ENCODE results near the gene SEPTIN3.

Gene SEPTIN3

DNA sequence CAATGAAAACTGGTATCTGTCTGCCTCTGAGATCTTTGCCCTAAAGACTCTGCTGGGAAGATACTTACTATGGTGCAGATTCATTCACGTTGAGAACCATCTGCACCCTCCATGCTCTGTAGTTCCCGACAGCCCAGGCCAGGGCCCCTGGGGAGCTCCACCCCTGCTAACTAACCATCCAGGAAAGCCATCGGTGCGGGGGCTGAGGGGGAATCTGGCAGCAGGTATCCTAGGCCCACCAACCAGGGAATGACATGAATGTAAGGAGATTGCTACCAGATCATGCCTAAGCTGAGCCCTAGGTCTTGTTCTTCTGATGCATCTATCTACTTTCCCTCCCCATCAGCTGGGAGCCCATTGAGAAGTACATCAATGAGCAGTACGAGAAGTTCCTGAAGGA lies 18.0 kb downstream of the SEPTIN3 start:
- H3K9me3 ChIP-seq (replicated peaks in 1 of 11), result no peaks in the 10 kb centered on the region
- H3K36me3 ChIP-seq, result peaks cover 0 to 36% (median 0%) of the 10 kb centered on the region in 11 experiments; a peak in 6 of 22 replicates

GRCh38 chr22:41989246-41989645 lies 20.0 kb downstream of the SEPTIN3 start:
- no peak for TF ChIP-seq Cebpa-rat (IDR thresholded peaks at IDR 0.05)
- H4K20me1 ChIP-seq, result no peaks in the 10 kb centered on the region

More for the DNA sequence above, 18.0 kb downstream of the SEPTIN3 start:
- Histone ChIP-seq H3K4me3 (no peak overlapping the region), H3K27me3 (no peaks in the 10 kb centered on the region), H3K4me1 (no peaks in the 10 kb centered on the region), H3K9ac (no peak overlapping the region), H4K20me1 (no peaks in the 10 kb centered on the region), H3K27ac (no peak overlapping the region), H3K4me2 (no peak overlapping the region)
- TF ChIP-seq Cebpa-rat (IDR thresholded peaks at IDR 0.05), result no peak

DNA sequence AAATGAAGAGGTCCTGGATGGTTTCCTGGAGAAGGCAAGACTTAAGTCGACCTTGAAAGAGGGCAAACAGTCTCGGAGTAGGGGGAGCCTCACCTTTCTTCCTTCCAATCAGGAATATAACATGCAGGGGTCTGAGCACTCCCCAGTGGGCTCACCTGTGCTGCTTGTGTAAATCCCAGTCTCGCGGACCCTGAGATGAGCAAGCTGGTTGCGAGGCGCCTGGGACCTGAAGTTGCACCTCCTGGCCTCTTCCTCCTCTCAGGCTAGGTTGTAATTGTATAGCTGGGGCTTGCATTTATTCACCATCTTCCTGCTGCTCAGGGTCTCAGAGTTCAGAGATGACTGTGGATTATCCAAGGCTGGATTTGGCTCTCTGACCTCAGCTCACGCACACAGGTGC lies 21.9 kb downstream of the SEPTIN3 start:
- Histone ChIP-seq H3K27me3 (no peaks in the 10 kb centered on the region), H3K4me2 (no peak overlapping the region), H3K27ac (no peak overlapping the region), H3K4me1 (peaks cover 0 to 16% (median 8%) of the 10 kb centered on the region in 10 experiments; a peak in 7 of 20 replicates), H3K4me3 (no peak overlapping the region), H3K36me3 (peaks cover 0 to 39% (median 0%) of the 10 kb centered on the region in 11 experiments; a peak in 7 of 22 replicates), H3K9ac (no peak overlapping the region), H4K20me1 (no peaks in the 10 kb centered on the region), H3K9me3 (replicated peaks in 1 of 11) (no peaks in the 10 kb centered on the region)
- TF ChIP-seq Cebpa-rat (IDR thresholded peaks at IDR 0.05), result no peak

More at GRCh38 chr22:41989246-41989645, 20.0 kb downstream of the SEPTIN3 start:
- Histone ChIP-seq H3K36me3 (peaks cover 0 to 43% (median 0%) of the 10 kb centered on the region in 11 experiments; a peak in 7 of 22 replicates), H3K4me2 (no peak overlapping the region), H3K27me3 (no peaks in the 10 kb centered on the region), H3K27ac (no peak overlapping the region), H3K9me3 (replicated peaks in 1 of 11) (no peaks in the 10 kb centered on the region), H3K4me3 (no peak overlapping the region), H3K9ac (no peak overlapping the region), H3K4me1 (peaks cover 0 to under 1% (median 0%) of the 10 kb centered on the region in 10 experiments; a peak in 1 of 20 replicates)

GRCh38 chr22:41992496-41992895 lies 23.3 kb downstream of the SEPTIN3 start:
- Histone ChIP-seq H3K27me3 (no peaks in the 10 kb centered on the region), H4K20me1 (no peaks in the 10 kb centered on the region), H3K4me2 (no peak overlapping the region), H3K36me3 (peaks cover 0 to 35% (median 0%) of the 10 kb centered on the region in 11 experiments; a peak in 7 of 22 replicates), H3K9ac (no peak overlapping the region), H3K27ac (no peak overlapping the region), H3K4me1 (peaks cover 0 to 16% (median 8%) of the 10 kb centered on the region in 10 experiments; a peak in 7 of 20 replicates), H3K9me3 (replicated peaks in 1 of 11) (no peaks in the 10 kb centered on the region), H3K4me3 (no peak overlapping the region)
- TF ChIP-seq Cebpa-rat (IDR thresholded peaks at IDR 0.05), result no peak

DNA sequence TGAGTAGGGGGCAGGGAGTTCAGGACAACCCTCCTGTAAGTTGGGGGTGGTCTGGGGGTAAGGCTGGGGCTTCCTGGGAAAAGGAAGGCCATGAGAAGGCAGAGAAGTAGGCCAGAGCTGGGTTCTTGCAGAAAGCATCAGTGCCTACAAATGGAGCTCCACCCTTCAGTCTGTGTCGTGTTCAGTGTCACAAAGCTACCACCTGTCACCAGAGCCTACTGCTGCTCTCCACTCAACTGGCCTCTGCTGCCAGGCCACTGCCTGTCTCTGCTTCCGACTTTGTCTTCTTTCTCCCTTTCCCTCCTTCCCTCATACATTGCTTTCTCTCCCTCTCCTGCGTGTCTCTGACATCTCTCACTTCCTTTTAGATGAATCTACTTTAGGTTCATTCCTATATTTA lies 26.0 kb downstream of the SEPTIN3 start:
- no peak for TF ChIP-seq Cebpa-rat (IDR thresholded peaks at IDR 0.05)
- H3K4me1 ChIP-seq, result peaks cover 0 to 16% (median 8%) of the 10 kb centered on the region in 10 experiments; a peak in 7 of 20 replicates
- H3K9me3 ChIP-seq (replicated peaks in 1 of 11), result peaks cover 0 to 8% (median 5%) of the 10 kb centered on the region in 11 experiments; a peak in 10 of 22 replicates
- no peak overlapping the region for H3K4me3 ChIP-seq
- no peak overlapping the region for H3K27ac ChIP-seq
- no peaks in the 10 kb centered on the region for H3K27me3 ChIP-seq
- H3K36me3 ChIP-seq, result peaks cover 0 to 27% (median 0%) of the 10 kb centered on the region in 11 experiments; a peak in 6 of 22 replicates
- no peak overlapping the region for H3K9ac ChIP-seq
- H3K4me2 ChIP-seq, result peak overlapping the region in 2 of 11 experiments; percentile 14 to 42; a peak in 3 of 22 replicates
- H4K20me1 ChIP-seq, result no peaks in the 10 kb centered on the region

DNA sequence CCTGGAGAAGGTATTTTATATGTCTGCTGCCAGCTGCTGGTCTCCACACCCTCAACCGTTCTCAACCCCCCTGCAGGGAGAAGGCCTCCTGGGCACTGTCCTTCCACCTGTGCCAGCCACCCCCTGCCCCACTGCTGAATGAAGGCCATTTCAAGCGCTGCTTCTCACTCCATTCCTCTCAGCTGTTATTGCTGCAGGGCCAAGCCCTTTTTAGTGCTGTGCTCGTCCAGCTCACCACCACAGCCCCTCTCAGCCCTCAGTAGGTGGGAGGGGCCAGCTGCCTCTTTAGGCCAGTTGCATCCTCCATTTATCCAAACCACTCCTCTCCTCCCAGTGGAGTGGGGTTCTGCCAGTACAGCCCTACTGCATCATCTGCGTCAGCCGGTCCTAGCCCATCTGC lies 27.6 kb downstream of the SEPTIN3 start:
- no peak for TF ChIP-seq Cebpa-rat (IDR thresholded peaks at IDR 0.05)
- Histone ChIP-seq H3K27me3 (no peaks in the 10 kb centered on the region), H3K27ac (no peak overlapping the region), H3K36me3 (peaks cover 0 to 20% (median 0%) of the 10 kb centered on the region in 11 experiments; a peak in 5 of 22 replicates), H3K4me2 (no peak overlapping the region), H4K20me1 (no peaks in the 10 kb centered on the region), H3K4me1 (peaks cover 0 to 16% (median 8%) of the 10 kb centered on the region in 10 experiments; a peak in 7 of 20 replicates), H3K4me3 (no peak overlapping the region), H3K9ac (no peak overlapping the region), H3K9me3 (replicated peaks in 1 of 11) (peaks cover 0 to 8% (median 5%) of the 10 kb centered on the region in 11 experiments; a peak in 10 of 22 replicates)

DNA sequence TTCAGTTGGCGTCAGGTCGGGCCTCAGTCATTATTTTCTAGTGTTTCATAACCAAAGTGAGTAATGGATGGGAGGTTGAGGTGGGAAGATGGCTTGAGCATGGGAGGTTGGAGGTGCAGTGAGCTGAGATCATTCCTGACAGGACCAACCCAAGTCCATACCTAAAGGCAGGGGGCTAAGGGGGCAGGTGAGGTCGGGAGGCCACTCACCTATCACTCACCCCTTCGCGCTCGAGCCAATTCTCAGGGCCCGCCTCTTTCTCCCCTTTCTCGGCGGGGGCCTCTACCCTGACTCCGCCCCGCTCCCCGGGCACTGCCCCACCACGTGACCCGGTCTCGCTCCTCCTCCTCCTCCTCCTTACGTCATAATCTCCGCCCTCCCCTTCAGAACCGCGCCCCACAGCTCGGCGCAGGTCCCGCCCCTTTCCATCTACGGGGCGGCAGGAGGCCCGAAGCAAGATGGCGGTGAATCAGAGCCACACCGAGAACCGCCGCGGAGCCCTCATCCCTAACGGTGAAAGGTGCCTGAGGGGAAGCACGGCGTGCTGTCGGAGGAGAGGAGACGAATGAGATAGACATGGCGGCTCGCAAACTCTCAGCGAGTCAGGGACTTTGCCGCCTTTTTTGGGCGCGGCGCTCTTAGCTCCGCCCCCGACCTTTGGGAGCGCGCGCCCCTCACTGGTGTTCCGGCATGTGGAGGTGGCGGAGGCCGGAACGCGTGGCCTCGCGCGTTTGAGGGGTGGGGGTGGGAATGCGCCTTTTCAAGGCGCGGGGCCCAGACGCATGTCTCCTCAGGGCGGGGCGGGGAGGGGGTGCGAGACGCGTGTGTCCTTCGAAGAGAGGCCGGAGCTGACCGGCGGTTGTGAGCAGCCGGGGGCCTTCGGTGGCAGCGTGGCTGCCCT lies 29.4 kb downstream of the SEPTIN3 start, which contains the start of gene WBP2NL:
TSS of gene WBP2NL (plus strand) at position 428 of the 901 bp plus-strand sequence. CDS start at position 459, 31 bp downstream.
- no peaks in the 10 kb centered on the region for H3K27me3 ChIP-seq
- H3K27ac ChIP-seq, result 0 out of 22 replicates have a peak within 1 kb of the TSS, but pooled peaks of 1 of the 11 experiments have one; percentile 23
- H4K20me1 ChIP-seq, result no peaks in the 10 kb centered on the region
- H3K4me2 ChIP-seq, result peak within 1 kb of the TSS in 9 of 11 experiments; percentile 4 to 41 (median 11); a peak in 11 of 22 replicates
- peaks cover 0 to 8% (median 5%) of the 10 kb centered on the region in 11 experiments; a peak in 10 of 22 replicates for H3K9me3 ChIP-seq (replicated peaks in 1 of 11)
- peaks cover 0 to 11% (median 0%) of the 10 kb centered on the region in 11 experiments; a peak in 4 of 22 replicates for H3K36me3 ChIP-seq
- no peak for TF ChIP-seq Cebpa-rat (IDR thresholded peaks at IDR 0.05)
- peaks cover 0 to 16% (median 8%) of the 10 kb centered on the region in 10 experiments; a peak in 7 of 20 replicates for H3K4me1 ChIP-seq
- peak within 1 kb of the TSS in 8 of 10 experiments; percentile 4 to 42 (median 36); a peak in 10 of 20 replicates for H3K4me3 ChIP-seq
- H3K9ac ChIP-seq, result no peak within 1 kb of the TSS

DNA sequence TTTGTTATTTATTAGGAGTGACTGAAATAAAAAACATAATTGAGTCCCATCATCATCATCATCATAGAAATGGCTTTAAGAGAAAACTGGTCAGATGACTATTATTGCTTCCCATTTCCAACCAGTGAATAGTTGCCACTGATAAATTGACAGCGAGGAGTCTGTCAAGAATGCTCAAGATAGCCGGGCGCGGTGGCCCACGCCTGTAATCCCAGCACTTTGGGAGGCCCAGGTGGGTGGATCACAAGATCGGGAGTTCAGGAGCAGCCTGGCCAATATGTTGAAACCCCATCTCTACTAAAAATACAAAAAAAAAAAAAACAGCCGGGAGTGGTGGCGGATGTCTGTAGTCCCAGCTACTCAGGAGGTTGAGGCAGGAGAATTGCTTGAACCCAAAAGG lies 31.2 kb downstream of the SEPTIN3 start:
- H3K4me2 ChIP-seq, result no peak overlapping the region
- H3K4me1 ChIP-seq, result peaks cover 0 to 5% (median under 1%) of the 10 kb centered on the region in 10 experiments; a peak in 7 of 20 replicates
- no peak overlapping the region for H3K4me3 ChIP-seq
- peaks cover 0 to 7% (median 0%) of the 10 kb centered on the region in 11 experiments; a peak in 2 of 22 replicates for H3K36me3 ChIP-seq
- peaks cover under 1 to 11% (median 7%) of the 10 kb centered on the region in 11 experiments; a peak in 19 of 22 replicates for H3K9me3 ChIP-seq (replicated peaks in 1 of 11)
- H3K9ac ChIP-seq, result no peak overlapping the region
- H3K27ac ChIP-seq, result no peak overlapping the region
- H3K27me3 ChIP-seq, result no peaks in the 10 kb centered on the region
- no peaks in the 10 kb centered on the region for H4K20me1 ChIP-seq
- no peak for TF ChIP-seq Cebpa-rat (IDR thresholded peaks at IDR 0.05)

- Histone ChIP-seq H3K4me1 (no peaks in the 10 kb centered on the region), H3K27ac (no peak overlapping the region), H3K9ac (no peak overlapping the region), H3K36me3 (peaks cover 0 to 7% (median 0%) of the 10 kb centered on the region in 11 experiments; a peak in 1 of 22 replicates), H4K20me1 (no peaks in the 10 kb centered on the region), H3K4me2 (no peak overlapping the region), H3K4me3 (no peak overlapping the region), H3K27me3 (no peaks in the 10 kb centered on the region), H3K9me3 (replicated peaks in 1 of 11) (peaks cover 5 to 18% (median 14%) of the 10 kb centered on the region in 11 experiments; a peak in 20 of 22 replicates)
- TF ChIP-seq Cebpa-rat (IDR thresholded peaks at IDR 0.05), result no peak
Observed at GRCh38 chr22:42001121-42001520, 31.9 kb downstream of the SEPTIN3 start.

Data from BLaER1 treated with 17β-estradiol and CSF1 and Interleukin-3, amounts not matched to agents 10 nM and 100 nM (cell line).